ENCODE data around the gene SLC33A1.

DNA sequence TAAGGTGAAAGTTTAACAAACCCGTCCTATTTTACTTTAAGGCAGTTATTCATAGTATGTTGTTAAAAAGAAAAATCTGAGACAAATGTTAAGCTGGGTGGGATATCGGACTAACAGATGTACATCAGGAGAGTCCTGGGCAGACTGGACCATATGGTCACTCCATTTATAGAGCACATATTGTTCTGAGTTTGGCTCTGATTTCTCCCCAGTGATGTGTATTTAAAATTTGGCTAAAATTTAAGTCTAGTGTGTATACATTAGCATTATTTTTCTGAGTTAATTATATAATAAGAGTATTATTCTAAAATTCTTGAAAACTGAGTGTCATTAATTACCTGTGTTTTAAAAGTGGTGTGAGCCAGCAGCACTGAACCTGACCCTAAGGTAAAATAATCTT, 22.3 kb upstream of the SLC33A1 start:
- TF ChIP-seq GATA2 (IDR thresholded peaks at IDR 0.05; ENCODE audit: low read depth, low read length) (no peak), GATA3 (IDR thresholded peaks at IDR 0.05; ENCODE audit: low read depth, low read length) (no peak)

Data from SH-SY5Y (cell line).